Measurements from ENCODE around the gene OPN1SW.
A peak's percentile ranks its signal among the peaks of the same experiment; 100 is the strongest.

OPN1SW gene

DNA sequence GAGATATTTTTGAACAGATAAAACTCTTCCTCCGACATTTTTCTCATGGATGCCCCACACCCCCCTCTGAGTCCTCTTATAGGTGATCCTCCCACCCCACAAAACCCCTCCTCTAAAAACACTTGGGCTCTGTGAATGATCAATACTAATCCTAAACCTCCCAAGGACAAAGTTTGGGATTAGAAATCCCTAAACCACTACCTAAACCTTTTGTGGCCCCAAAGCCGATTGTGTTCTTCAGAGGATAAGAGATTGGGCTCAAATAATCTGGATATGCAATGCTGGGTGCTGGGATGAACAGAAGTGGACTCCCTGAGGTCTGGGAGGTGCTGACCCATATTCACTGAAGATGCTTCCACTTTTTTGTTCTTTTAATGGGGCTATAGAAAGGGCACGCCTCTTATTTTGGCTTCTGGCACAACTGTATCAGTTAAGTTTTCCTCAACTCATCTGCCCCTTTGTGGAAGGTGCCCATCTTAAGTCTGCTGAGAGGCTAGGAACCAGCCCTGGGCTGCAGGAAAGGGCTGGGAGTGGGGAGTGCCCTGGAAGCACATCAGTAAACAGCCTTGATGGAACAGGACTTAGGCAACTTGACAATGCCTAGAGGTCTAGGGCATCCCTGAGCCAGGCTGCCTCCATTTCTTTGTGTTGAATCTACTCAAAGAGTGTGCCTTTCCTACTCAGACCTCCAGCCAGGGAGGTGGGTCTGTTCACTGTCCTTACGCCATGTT is at the start of gene OPN1SW:
Gene OPN1SW, minus strand, starts transcription at position 51 of the 731 bp plus-strand sequence. Its CDS starts 13 bp downstream, at position 38.
- no peak for DNase-seq

DNA sequence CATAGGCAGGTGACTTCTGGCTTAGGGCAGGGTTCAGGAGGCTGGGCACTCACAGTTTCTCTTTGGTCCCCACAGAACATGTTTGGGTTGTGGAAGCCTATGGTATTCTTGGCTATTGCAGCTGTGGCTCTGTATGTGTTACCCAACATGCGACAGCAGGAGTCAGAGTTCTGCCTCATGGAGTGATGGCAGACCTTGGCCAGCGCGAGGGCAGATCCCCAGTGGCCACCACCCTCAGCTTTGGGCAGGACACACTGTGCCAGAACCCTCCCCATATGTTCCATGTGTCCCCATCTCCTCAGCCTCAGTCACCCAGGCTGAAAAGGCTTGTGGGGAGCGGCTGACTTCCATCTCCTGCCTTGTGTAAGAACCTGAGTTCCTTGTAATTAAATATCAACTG is 46.1 kb upstream of the OPN1SW start:
- no peak for DNase-seq

DNA sequence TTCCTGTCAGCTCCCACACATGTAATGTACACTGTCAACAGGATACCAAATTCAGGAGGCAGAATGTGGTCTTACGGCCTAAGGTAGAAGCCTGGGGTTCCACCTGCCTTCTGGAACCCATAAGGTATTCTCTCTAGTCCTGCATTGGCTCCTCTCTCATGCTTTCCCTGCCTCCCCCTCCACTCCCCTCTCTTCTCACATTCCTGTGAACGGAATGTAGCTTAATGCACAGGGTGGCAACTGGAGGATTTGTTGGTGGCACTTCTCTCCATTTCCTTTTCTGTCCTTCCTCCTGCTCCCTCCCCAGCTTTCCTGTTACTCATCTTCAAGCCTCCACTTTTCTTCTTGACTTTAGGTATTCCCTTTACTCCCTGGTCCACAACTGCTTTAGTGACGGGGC is 43.1 kb upstream of the OPN1SW start:
- DNase-seq: no peak

- no peak for DNase-seq
These were observed 39.8 kb upstream of the OPN1SW start for GRCh38 chr7:128815289-128815942.

DNA sequence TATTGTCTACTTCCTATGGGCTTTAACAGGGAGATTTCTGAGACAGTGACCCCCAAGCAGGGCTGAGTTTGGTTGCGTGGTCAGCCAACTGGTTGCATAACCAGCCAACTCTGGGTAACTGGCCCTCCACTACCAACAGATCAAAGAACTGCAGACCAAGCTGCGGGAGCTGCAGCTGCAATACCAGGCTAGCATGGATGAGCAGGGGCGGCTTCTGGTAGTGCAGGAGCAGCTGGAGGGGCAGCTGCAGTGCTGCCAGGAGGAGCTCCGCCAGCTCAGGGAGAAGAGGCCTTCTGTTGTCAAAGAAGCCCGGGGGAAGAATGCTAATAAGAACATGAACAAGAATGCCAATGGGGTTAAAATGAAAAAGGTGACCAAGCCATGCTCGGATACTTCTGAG is 38.9 kb upstream of the OPN1SW start:
- DNase-seq: no peak

- no peak for DNase-seq
These were observed 37.0 kb upstream of the OPN1SW start for GRCh38 chr7:128812514-128813168.

GRCh38 chr7:128811631-128812430 is 36.2 kb upstream of the OPN1SW start:
- no peak for DNase-seq

- DNase-seq: no peak
These were observed 35.4 kb upstream of the OPN1SW start for GRCh38 chr7:128810997-128811396.

GRCh38 chr7:128810473-128810872 is 34.9 kb upstream of the OPN1SW start:
- DNase-seq: no peak

DNA sequence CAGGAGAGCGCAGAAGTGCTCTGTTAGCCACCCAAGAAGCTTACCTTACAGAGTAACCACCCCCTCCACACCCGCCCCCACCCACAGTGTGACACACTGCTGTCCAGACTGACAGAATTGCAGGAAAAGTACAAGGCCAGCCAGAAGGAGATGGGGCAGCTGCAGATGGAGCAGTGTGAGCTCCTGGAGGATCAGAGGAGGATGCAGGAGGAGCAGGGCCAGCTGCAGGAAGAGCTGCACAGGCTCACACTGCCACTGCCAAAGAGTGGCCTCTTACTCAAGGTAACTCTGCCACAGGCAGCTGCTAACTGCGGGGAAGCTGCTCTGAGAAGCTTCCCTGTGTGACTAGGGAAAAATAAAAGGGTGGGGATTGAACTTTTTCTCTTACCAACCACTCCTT is 33.8 kb upstream of the OPN1SW start:
- no peak for DNase-seq

GRCh38 chr7:128807191-128807590 is 31.6 kb upstream of the OPN1SW start:
- DNase-seq: no peak

GRCh38 chr7:128805225-128805624 is 29.6 kb upstream of the OPN1SW start:
- no peak for DNase-seq

GRCh38 chr7:128804484-128804883 is 28.9 kb upstream of the OPN1SW start:
- DNase-seq: no peak

DNA sequence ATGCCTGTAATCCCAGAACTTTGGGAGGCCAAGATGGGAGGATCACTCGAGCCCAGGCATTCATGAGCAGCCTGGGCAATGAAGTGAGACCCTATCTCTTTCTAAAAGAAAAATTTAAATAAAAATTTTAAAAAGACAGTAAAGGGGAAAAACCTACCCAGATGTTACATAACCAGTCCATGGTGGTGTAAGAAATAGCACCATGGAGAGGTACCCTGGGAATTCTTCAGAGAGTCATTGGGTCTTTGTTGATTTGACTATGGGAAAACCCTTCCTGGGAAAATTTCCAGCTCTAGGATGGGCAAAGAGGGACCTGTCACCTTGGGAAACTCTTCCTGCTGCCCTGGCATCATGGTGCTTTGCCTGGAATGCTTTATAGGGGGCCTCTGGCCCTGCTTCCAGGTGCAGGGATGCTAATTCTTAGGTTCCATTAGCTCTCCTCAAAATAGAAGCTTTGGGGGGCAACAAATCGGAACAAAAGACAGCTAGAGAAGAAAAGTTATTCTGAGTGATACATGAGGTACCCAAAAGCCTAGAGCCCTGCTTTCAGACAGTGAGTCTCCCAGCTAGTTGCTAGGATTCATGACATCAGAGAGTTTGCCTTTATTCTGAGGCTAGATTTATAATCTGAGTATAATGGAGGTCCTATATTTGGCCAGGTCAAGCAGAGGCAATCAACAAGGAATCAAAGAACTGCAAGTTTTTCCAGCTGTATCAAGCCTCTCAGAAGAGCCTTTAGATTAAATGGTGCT is 26.2 kb upstream of the OPN1SW start:
- no peak for DNase-seq

GRCh38 chr7:128801003-128801402 is 25.4 kb upstream of the OPN1SW start:
- DNase-seq: no peak

DNA sequence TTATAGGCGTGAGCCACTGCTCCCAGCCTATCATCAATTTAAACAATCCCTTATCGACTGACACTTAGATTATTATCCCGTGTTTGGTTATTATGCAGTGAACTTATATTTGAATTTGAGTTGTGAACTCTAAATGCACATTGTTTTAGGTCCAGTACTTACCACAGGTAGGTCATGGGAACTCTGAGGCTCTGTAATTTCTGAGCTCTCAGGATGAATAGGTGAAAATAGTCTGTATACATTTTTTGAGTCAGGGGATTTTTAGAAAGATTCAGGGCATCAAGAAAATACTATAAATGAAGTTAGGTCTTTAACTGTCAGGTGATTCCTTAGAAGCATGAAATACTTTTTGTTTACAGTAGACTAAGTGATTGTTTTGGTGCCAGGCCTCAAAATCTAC is 25.0 kb upstream of the OPN1SW start:
- no peak for DNase-seq

DNA sequence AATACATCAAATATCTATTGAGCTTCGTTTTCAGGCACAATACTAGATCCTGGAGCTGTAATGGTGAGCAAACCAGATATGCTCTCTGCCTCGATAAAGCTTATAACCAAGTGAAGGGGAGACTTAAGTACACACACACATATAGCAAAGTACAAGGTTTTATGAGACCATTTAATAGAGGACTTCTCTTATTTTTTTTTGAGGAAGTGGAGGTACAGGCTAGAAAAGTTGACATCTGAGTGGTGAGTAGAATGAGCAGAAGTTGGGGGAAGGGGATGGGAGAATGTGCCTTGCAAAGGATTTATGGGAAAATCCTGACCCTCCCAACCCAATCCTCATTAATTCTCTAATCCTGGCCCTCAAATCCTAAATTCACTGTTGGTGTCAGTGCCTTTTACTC is 23.9 kb upstream of the OPN1SW start:
- DNase-seq: no peak

DNA sequence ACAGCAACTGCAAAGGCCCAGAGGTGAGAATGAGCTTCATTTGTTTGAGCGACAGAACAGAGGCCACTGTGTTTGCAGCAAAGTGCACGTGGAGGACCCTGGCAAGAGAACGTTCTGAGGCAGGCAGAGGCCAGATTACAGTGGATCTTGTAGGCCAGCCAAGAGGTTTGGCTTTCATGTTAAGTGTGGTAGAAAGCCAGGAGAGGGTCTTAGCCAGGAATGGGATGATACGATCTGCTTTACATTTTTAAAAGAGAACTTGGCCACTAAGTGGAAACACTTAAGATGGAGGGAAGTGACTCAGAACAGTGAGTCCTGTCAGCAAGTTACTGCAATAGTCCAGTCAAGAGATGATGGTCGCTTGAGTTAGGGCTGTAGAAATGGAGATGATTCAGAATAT is 20.7 kb upstream of the OPN1SW start:
- no peak for DNase-seq

DNA sequence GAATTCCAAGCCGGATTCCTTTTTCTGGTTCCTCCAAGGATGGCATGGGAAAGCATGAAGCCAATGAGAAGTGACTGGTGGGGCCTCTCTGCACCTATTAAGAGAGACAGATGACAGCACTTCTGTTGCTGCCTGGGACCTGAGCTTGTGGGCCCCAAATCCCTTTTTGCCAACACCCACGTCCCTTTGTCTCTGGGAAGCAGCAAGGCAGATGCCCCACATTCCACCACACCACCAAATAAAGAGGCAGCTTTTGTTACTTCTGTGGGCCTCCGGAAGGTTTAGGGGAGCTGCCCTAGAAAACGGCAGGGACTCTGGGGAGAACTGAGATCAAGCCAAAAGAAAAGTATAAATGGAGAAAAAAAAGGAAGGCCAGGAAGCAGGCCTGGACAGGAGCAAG is 19.5 kb upstream of the OPN1SW start:
- no peak for DNase-seq

- DNase-seq: no peak
These were observed 18.8 kb upstream of the OPN1SW start for GRCh38 chr7:128794436-128794835.

GRCh38 chr7:128794020-128794419 is 18.4 kb upstream of the OPN1SW start:
- DNase-seq: peak; percentile 30

DNA sequence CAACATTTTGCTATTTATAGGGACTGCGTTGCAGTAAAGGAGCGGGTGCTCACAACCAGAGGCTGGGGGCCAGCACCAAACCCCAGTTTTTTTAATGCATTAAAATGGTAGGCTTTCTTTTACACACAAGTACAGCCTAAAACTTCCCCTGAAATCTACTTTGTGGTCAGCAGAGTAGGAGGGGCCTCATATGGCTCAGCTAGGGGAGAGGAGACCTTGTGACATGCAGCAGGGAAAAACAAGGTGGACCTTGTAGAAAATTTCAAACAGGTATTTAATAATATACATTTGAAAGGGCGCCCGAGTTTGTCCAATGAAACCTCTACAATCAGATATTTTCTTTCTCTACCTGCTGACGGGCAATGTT is 17.6 kb upstream of the OPN1SW start:
- DNase-seq: no peak
